HG03025 (cell line): Measurements from ENCODE around the gene EFR3B.

Experiments
- ATAC-seq: cut with Tn5 transposase; IDR thresholded peaks from one replicate; pipeline ENCODE4 v1.9.1; 2021; ENCODE audit warnings: mild to moderate bottlenecking, moderate library complexity; ENCODE audit not compliant: unreplicated experiment, low FRiP score

EFR3B gene

GRCh38 chr2:25068217-25068616 lies 26.3 kb downstream of the EFR3B start:
- ATAC-seq = no peak

DNA sequence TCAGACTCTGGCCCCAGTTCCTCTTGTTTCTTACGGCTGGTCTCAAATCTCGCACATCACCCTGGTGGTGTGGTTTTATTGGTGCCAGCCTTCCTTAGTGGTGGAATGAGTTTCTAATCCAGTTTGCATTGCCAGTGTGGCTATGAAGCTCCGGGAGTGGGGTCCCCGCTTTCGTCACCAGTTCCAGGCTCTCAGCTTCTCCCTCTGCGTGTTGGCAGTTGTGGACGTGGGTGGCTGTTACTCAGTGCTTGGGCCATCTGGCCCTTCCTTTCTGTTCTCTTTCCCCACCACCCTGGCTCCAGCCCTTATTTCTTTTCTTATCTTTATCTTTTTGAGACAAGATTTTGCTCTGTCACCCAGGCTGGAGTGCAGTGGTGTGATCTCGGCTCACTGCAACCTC lies 30.1 kb downstream of the EFR3B start:
- ATAC-seq = no peak

GRCh38 chr2:25072606-25073005 lies 30.7 kb downstream of the EFR3B start:
- no peak for ATAC-seq

GRCh38 chr2:25073025-25073424 lies 31.1 kb downstream of the EFR3B start:
- no peak for ATAC-seq

DNA sequence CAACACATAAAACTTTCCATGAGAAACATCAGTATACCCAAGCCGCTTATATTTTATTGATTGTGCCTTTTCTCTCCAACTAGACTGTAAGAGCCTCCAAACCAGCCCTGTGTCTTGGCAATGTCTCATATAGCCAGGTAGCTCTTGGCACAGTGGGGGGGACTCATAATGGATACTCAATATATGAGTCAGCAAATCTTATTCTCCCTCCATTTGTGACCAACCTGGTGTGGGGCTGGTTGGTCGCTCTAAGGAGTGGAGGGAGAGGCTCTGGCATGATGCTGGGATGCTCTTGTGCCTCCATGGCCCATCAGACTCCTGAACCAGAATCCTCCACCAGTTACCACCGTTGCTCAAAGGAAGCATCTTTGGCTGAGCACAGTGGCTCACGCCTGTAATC lies 32.0 kb downstream of the EFR3B start:
- no peak for ATAC-seq

DNA sequence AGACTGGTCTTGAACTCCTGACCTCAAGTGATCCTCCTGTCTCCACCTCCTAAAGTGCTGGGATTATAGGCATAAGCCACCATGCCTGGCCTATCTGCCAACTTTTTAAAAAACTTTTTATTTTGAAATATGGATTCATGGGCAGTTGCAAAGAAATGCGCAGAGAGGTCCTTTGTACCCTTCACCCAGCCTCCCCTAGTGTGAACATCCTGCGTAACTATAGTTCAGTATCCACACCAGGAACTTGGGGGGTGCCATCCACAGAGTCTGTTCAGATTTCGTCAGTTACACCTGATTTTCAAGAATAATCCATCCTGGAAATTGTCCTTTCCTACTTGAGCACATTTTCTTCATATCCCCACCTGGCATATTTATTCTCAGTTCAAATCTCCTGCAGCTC lies 33.0 kb downstream of the EFR3B start:
- ATAC-seq = no peak

DNA sequence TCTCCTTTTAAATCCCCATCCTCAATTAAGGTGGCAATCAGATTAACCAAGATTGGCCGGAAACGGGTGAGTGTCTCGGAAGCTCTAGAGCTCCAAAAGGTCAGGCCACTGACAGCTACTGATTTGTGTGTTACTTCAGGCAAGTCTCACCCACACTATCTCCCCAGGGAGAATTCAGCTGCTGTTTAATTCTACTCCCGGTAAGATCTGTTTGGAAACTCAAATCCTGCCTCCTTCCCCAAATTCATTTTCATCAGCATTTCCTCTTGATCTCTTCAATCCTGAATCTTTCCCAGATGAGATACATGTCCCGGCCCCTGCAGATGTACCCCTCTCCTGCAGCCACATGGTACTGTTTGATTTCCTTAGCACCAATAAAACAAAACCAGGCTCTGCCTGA lies 34.9 kb downstream of the EFR3B start:
- no peak for ATAC-seq

GRCh38 chr2:25077789-25078169 lies 35.9 kb downstream of the EFR3B start:
- ATAC-seq = no peak

- no peak for ATAC-seq
These were observed 36.5 kb downstream of the EFR3B start for GRCh38 chr2:25078170-25079049.

DNA sequence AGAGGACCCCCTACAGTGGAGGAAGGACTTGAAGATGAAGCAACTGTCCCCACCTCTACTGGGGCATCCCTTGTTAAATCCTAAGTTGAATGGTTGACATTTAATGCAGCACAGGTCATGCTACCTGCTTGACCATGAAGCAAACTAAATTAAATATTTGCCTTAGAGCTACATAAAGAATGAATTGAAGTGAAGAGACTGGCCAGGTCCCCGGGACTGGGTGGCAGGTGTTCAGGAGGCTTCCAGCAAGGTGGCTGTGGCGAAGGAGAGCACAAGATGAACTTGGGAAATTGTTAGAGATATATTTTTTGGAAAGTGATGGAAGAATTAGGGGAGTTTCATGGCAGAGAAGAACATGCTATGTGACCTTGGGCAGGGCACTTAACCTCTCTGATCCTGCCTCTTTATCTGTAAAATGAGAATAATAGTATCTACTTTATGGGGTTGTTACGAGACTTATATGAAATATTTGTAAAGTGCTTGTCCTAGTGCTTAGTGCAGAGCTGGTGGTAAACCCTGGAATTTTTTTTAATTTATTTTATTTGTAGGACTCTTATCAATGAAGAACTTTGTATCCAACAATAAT lies 37.3 kb downstream of the EFR3B start:
- ATAC-seq = no peak

DNA sequence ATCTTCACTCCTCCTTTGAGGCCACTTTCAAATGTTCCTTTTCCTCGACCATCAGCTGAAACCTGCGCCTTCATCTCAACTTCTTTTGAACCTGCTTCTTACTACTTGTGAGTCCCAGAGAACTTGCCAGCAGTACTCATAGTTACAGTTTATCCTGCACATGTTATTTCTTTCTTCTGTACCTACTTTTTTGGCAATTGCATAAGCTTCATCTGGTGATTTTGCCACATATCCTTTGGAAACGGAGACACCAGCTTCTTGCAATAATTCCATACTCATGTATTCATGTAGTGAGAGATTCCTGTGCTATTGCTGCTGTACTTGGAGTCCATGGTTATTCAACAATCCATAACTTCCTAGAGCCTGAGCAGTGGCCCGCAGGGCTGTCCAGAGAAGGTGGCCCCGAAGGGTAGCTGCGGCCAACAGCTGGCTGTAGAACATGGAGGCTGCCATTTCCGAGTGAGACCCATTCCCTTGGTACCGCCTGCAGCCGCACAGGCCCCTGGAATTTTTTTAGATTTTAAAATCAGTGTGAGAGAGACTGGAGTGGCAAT lies 39.4 kb downstream of the EFR3B start:
- ATAC-seq = no peak

DNA sequence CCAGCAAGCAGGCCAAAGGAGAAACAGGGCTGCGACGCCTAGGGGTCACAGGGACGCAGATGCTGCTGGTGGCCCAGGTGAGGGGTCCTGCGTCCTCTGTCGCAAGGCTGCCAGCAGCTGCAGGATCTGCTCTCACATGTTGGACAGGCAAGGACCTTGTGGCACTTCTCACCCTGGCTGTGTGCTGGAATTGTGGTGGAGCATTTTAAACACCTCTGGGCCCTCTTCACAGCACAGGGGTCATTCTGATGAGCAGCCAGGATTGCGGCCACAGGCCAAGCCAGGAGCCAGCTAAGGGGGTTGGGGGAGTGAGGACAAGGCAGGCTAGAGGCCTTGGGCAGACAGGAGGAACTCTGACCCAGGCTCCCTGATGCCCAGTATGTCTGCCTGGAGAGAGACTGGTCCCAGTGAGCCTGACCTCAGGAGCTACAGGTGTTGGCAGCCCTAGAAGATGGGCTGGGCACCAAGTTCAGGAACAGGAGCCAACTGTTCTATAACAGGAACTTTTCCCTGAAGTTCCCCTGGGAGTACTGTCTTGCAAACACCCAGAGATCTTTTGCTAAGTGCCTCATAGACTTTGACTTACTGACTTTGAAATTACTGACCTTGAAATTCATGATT lies 40.2 kb downstream of the EFR3B start:
- ATAC-seq = no peak

DNA sequence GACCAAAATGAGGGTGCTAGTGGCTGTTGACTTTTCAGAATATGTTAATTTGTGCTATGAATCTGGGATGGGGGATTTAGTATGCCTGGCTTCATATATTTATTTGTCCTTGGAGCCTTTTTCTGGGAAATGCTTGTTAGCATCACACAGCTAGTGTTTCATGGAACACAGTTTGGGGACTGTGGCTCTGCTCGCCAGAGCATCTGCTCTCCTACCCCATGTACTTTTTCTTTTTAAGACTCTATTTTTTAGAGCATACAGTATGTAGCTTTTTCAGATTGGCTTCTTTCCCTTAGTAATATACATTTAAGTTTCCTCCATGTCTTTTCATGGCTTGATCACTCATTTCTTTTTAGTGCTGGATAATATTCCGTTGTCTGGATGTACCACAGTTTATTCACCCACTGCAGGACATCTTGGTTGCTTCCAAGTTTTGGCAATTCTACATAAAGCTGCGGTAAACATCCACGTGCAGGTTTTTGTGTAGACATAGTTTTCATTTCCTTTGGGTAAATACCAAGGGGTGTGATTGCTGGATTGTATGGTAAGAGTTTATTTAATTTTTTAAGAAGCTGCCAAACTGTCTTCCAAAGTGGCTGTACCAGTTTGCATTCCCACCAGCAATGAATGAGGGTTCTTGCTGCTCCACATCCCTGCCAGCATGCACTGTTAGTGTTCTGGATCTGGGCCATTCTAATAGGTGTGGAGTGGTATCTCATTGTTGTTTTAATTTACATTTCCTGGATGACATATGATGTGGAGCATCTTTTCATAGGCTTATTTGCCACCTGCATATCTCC lies 44.1 kb downstream of the EFR3B start:
- no peak for ATAC-seq

DNA sequence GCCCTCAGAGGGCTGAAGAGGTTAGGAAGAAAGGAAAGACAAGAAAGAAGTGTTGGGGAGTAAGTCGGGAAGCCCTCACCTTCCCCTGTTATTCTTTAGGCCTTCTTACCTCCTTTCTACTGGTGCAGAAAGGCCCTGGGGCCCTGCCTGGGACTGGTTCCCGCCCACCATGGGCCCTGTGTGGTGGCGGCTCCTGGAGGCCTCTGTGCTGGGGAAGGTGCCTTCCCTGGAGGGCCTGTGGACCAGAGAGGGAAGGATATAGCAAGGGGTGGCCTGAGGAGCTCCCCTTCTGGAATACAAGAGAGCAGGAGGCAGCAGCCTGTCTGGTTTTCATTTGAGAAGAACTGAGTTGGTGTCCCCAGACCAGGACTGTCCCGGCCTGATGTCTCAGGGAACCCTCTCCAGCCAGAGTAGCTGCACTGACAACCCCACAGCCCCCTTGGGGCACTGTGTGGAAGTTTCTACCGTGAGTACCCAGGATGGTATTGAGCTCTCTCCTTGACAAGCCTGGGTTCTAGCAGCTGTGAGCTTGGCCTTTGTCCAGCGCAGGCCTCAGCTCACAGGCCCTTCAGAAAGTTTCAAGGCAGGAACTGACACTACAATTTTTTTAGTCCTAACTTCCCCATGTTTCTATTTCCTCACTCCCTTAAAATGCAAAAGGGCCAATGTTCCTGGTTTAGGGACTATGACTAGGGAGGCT lies 47.1 kb downstream of the EFR3B start:
- no peak for ATAC-seq

DNA sequence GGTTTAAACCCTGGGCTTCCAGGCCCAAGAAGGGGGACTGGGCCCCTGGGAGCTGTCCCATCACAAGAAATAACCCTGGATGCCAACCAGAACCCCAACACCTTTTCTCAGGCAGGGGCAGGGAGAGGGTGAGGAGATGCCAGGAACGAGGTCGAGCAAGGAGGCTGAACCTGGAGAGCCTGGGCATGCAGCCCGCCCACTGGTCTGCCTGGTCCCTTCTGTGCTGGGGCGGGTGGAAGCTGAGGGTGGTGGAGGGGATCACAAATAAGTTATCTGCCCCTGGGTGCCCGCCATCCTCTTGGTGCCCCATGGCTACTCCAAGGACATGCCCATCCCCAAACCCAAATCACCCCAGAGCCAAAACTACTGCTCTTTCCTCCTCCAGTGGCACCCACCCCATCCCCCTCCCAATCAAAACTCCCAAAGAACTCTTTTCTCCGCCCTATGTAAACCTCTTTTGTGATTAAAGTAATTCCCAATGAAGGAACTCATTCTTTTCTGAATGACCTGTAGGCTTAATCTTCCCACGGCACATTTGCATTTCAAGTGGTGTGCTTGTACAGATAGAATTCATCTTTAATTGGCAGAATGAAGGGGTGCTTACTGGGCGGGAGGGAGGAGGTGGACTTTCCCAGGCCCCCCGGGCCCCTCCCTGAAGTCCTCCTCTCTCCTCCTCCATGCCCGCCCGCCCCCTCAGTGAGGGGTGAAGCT lies 47.9 kb downstream of the EFR3B start:
- no peak for ATAC-seq

GRCh38 chr2:25090801-25091200 lies 48.9 kb downstream of the EFR3B start:
- ATAC-seq = no peak

- no peak for ATAC-seq
These were observed 49.4 kb downstream of the EFR3B start for GRCh38 chr2:25091265-25091664.

GRCh38 chr2:25098056-25098455 lies 56.2 kb downstream of the EFR3B start:
- no peak for ATAC-seq

- ATAC-seq = no peak
These were observed 57.0 kb downstream of the EFR3B start for GRCh38 chr2:25098670-25099486.
